ENCODE data around the gene ARHGAP30.

DNA sequence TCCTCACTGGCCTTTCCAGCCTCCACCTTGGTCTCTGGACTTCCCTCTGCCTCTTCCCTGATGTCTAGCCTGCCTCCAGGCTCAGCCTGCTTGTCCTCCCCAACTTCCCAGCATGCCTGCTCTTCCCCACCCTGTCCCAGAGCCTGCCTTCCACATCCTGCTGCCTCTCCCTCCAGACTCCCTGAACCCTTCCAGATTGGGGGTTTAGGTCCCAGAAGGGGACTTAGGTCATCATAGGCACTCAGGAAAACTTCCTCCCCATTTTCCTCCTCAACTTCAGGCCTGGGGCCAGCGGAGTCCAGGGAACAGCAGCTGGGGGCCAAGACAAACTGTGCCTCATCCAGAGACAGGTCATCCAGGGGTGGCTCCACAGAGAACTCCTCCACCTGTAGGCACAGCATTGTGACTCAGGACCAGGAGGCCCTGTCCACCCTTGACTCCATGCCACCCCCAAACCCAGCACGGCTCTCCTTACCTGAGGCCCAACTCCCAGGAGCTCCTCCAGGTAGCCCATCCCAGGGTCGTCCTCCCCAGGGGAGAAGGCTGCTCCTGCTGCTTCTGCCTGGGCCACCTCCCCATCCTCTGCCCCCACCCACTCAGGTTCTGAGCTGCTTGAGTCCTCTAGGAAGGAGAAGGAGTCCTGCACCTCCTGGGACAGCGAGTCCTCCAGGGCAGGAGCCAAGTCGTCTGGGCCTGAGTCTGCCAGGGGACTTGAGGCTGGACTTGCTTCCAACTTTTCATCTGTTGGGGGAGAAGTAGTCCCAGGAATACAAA, 20.6 kb downstream of the ARHGAP30 start:
- TF ChIP-seq, protein P1, sequence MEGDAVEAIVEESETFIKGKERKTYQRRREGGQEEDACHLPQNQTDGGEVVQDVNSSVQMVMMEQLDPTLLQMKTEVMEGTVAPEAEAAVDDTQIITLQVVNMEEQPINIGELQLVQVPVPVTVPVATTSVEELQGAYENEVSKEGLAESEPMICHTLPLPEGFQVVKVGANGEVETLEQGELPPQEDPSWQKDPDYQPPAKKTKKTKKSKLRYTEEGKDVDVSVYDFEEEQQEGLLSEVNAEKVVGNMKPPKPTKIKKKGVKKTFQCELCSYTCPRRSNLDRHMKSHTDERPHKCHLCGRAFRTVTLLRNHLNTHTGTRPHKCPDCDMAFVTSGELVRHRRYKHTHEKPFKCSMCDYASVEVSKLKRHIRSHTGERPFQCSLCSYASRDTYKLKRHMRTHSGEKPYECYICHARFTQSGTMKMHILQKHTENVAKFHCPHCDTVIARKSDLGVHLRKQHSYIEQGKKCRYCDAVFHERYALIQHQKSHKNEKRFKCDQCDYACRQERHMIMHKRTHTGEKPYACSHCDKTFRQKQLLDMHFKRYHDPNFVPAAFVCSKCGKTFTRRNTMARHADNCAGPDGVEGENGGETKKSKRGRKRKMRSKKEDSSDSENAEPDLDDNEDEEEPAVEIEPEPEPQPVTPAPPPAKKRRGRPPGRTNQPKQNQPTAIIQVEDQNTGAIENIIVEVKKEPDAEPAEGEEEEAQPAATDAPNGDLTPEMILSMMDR (IDR thresholded peaks at IDR 0.05) = no peak
- no peak for TF ChIP-seq POLR2A (IDR thresholded peaks at IDR 0.05)

Data from tibial nerve (tissue), 3 donors.